ENCODE measurements around the gene PLXNA1. TPM values are rescaled to one million over a fixed set of nuclear protein-coding genes. Genes with fewer than 3 reads are reported as not detected.

Gene PLXNA1
- total and polyA plus RNA-seq, 2 of the 8 experiments (the other 6 are each of a cell fraction or from before 2014, with no cell fraction given), result 47.5 to 54.9 TPM

GRCh38 chr3:126946405-126946804 is 36.5 kb upstream of the PLXNA1 start:
- CTCF ChIA-PET (ENCODE audit: partially characterized antibody), result interaction anchor here (0.6 to 5.0 kb wide), 8 partner anchors 9 to 194 kb away, joined by 3 to 24 read pairs (median 3); no protein-coding TSS in a partner anchor
- Histone ChIP-seq H2BK12ac (ENCODE audit: low read depth, low read length) (no peak overlapping the region), H3K9ac (replicated peaks in 1 of 4; ENCODE audit: extremely low read depth in 1 of 4, low read depth in 3 of 4, low read length in 3 of 4) (no peak overlapping the region)

More at GRCh38 chr3:126946405-126946804, 36.5 kb upstream of the PLXNA1 start:
- H4K5ac ChIP-seq (ENCODE audit: insufficient read length, low read depth, low read length), result no peak overlapping the region
- H3K27me3 ChIP-seq (replicated peaks in 1 of 4; ENCODE audit: control insufficient read depth in 3 of 4, extremely low read depth in 1 of 4, insufficient read depth in 3 of 4, low read length in 3 of 4), result no peaks in the 10 kb centered on the region
- WGBS, 2 experiments (ENCODE audit: extremely low coverage in 1 of 2, insufficient coverage in 1 of 2, insufficient read length in 1 of 2, insufficient replicate concordance in 2 of 2, low coverage in 1 of 2, low lambda C conversion rate in 2 of 2, missing lambda C conversion rate in 1 of 2), result 91% methylated on average over 11 of the region's 11 CpGs; no CpG with 5 or more reads in 1 of the 2 experiments
- peaks cover 0 to 2% of the 10 kb centered on the region in 2 experiments for H4K20me1 ChIP-seq (replicated peaks in 1 of 2; ENCODE audit: control insufficient read depth in 1 of 2, insufficient read depth in 2 of 2, low read length in 2 of 2)
- FAIRE-seq (no peak), DNase-seq (ENCODE audit: low read depth in 1 of 2, low spot score in 2 of 2) (no peak)
- no peak overlapping the region for H3K4me3 ChIP-seq (ENCODE audit: extremely low read depth in 1 of 4, insufficient read depth in 2 of 4, low read depth in 3 of 4, low read length in 4 of 4)
- H3K4ac ChIP-seq (replicated peaks; ENCODE audit: insufficient read length, low read depth, low read length), result no peak overlapping the region
- no peaks in the 10 kb centered on the region for H3K23me2 ChIP-seq (ENCODE audit: low read depth, low read length)
- no peak overlapping the region for H2AFZ ChIP-seq (ENCODE audit: low read length)
- H3K4me2 ChIP-seq (ENCODE audit: insufficient read depth in 1 of 2, low read depth in 2 of 2, low read length in 2 of 2), result no peak overlapping the region
- no peak overlapping the region for H2BK5ac ChIP-seq (ENCODE audit: low read depth, low read length)
- H4K91ac ChIP-seq (replicated peaks; ENCODE audit: insufficient read length, low read length), result no peak overlapping the region
- H2BK120ac ChIP-seq (replicated peaks; ENCODE audit: low read depth, low read length), result no peak overlapping the region
- no peak overlapping the region for H3K27ac ChIP-seq (ENCODE audit: low read depth, low read length)
- H3K9me3 ChIP-seq (ENCODE audit: insufficient read depth in 2 of 2, low read depth in 1 of 2, low read length in 1 of 2), result no peaks in the 10 kb centered on the region
- H3K4me1 ChIP-seq (replicated peaks in 1 of 4; ENCODE audit: control insufficient read depth in 3 of 4, insufficient read depth in 4 of 4, low read length in 3 of 4), result no peaks in the 10 kb centered on the region
- no peak overlapping the region for H4K8ac ChIP-seq (ENCODE audit: extremely low read depth, insufficient read depth, low read length)
- no peak overlapping the region for H3K14ac ChIP-seq (ENCODE audit: insufficient read length)
- no peak for TF ChIP-seq BCL11A (IDR thresholded peaks at IDR 0.05; ENCODE audit: low read depth in 2 of 2, low read length in 2 of 2)
- H3K23ac ChIP-seq (ENCODE audit: insufficient read length), result no peak overlapping the region
- H3K18ac ChIP-seq (ENCODE audit: extremely low read depth, low read length), result no peak overlapping the region
- no peak overlapping the region for H2BK15ac ChIP-seq (ENCODE audit: low read length)
- no peak overlapping the region for H3K56ac ChIP-seq (replicated peaks; ENCODE audit: insufficient read length, low read depth, low read length)
- no peak overlapping the region for H2BK20ac ChIP-seq (ENCODE audit: low read length)
- no peaks in the 10 kb centered on the region for H3K36me3 ChIP-seq (ENCODE audit: control insufficient read depth in 2 of 4, insufficient read depth in 4 of 4, low read length in 3 of 4)
- H3K79me2 ChIP-seq (ENCODE audit: control insufficient read depth in 1 of 2, insufficient read depth in 2 of 2, low read length in 2 of 2), result no peaks in the 10 kb centered on the region
- H2AK5ac ChIP-seq (ENCODE audit: low read depth, low read length), result no peak overlapping the region
- POLR2A ChIA-PET (ENCODE audit: partially characterized antibody), result no interaction called here
- H3K79me1 ChIP-seq (ENCODE audit: low read depth, low read length), result no peaks in the 10 kb centered on the region

All from H1 (cell line).